Measurements from ENCODE around the gene CTPS2.
"Not testable (repeated sequence)": the region's sequence is repeated elsewhere in the genome, so short reads cannot be mapped to it uniquely, and the experiment has no call there.

CTPS2 gene

GRCh38 chrX:16635040-16635439 is 77.4 kb downstream of the CTPS2 start:
- Mint-ChIP-seq H3K36me3 (ENCODE audit: low read depth) (peaks cover 77% of the 10 kb centered on the region), H3K27me3 (ENCODE audit: low read depth, poor library complexity) (peaks cover 4% of the 10 kb centered on the region), H3K4me3 (no peak overlapping the region), H3K9me3 (no peaks in the 10 kb centered on the region), H3K4me1 (peaks cover 1% of the 10 kb centered on the region), H3K27ac (no peak overlapping the region)
- no peak for TF ChIP-seq CTCF (IDR thresholded peaks at IDR 0.05)
- no peak for DNase-seq

- H3K36me3 Mint-ChIP-seq (ENCODE audit: low read depth) = peaks cover 76% of the 10 kb centered on the region
Measured at GRCh38 chrX:16633754-16634153, 78.7 kb downstream of the CTPS2 start.

GRCh38 chrX:16629909-16630308 is 82.6 kb downstream of the CTPS2 start:
- Mint-ChIP-seq H3K9me3 (no peaks in the 10 kb centered on the region), H3K4me3 (no peak overlapping the region), H3K36me3 (ENCODE audit: low read depth) (peaks cover 73% of the 10 kb centered on the region), H3K4me1 (peaks cover 19% of the 10 kb centered on the region), H3K27me3 (ENCODE audit: low read depth, poor library complexity) (peaks cover 4% of the 10 kb centered on the region), H3K27ac (no peak overlapping the region)
- no peak for TF ChIP-seq CTCF (IDR thresholded peaks at IDR 0.05)
- no peak for DNase-seq

More at GRCh38 chrX:16633754-16634153, 78.7 kb downstream of the CTPS2 start:
- no peak for DNase-seq
- Mint-ChIP-seq H3K27me3 (ENCODE audit: low read depth, poor library complexity) (peaks cover 4% of the 10 kb centered on the region), H3K27ac (peak overlapping the region; percentile 57), H3K4me1 (peaks cover 14% of the 10 kb centered on the region), H3K4me3 (no peak overlapping the region), H3K9me3 (no peaks in the 10 kb centered on the region)
- no peak for TF ChIP-seq CTCF (IDR thresholded peaks at IDR 0.05)

- no peak for TF ChIP-seq CTCF (IDR thresholded peaks at IDR 0.05)
- peaks cover 19% of the 10 kb centered on the region for H3K4me1 Mint-ChIP-seq
- H3K9me3 Mint-ChIP-seq = no peaks in the 10 kb centered on the region
- peak; percentile 23 for DNase-seq
- no peak overlapping the region for H3K27ac Mint-ChIP-seq
- H3K4me3 Mint-ChIP-seq = no peak overlapping the region
- peaks cover 76% of the 10 kb centered on the region for H3K36me3 Mint-ChIP-seq (ENCODE audit: low read depth)
- H3K27me3 Mint-ChIP-seq (ENCODE audit: low read depth, poor library complexity) = peaks cover 4% of the 10 kb centered on the region
Measured at GRCh38 chrX:16628946-16629595, 83.4 kb downstream of the CTPS2 start.

GRCh38 chrX:16628511-16628910 is 84.0 kb downstream of the CTPS2 start:
- not testable (repeated sequence) for H3K4me3 Mint-ChIP-seq; H3K9me3 Mint-ChIP-seq; DNase-seq; H3K27me3 Mint-ChIP-seq (ENCODE audit: low read depth, poor library complexity)
- Mint-ChIP-seq H3K4me1 (peaks cover 19% of the 10 kb centered on the region), H3K27ac (peak overlapping the region; percentile 19), H3K36me3 (ENCODE audit: low read depth) (peaks cover 76% of the 10 kb centered on the region)

- Mint-ChIP-seq H3K27me3 (ENCODE audit: low read depth, poor library complexity) (peaks cover under 1% of the 10 kb centered on the region), H3K4me3 (no peak overlapping the region), H3K9me3 (peaks cover 3% of the 10 kb centered on the region), H3K36me3 (ENCODE audit: low read depth) (peaks cover 78% of the 10 kb centered on the region), H3K4me1 (no peaks in the 10 kb centered on the region), H3K27ac (no peak overlapping the region)
- no peak for TF ChIP-seq CTCF (IDR thresholded peaks at IDR 0.05)
- no peak for DNase-seq
Measured at GRCh38 chrX:16619024-16619423, 93.4 kb downstream of the CTPS2 start.

Measured in nephron progenitor cell (in vitro differentiated cells).